ENCODE data around the gene SDCBP2. TPM values are rescaled to one million over a fixed set of nuclear protein-coding genes. Genes with fewer than 3 reads are reported as not detected.

SDCBP2 gene
- total and polyA plus RNA-seq, 2 donors (not counting 1 experiment from before 2014, with no cell fraction given) = 1.2 to 1.3 TPM

GRCh38 chr20:1301031-1301529 lies 27.9 kb downstream of the SDCBP2 start:
- no peak overlapping the region for H3K4me3 ChIP-seq (ENCODE audit: control extremely low read depth in 1 of 5, extremely low read depth in 1 of 5, insufficient read depth in 1 of 5, low read depth in 2 of 5, low read length in 4 of 5)
- H3K27ac ChIP-seq (ENCODE audit: low read length in 2 of 2) = no peak overlapping the region
- no peaks in the 10 kb centered on the region for H3K27me3 ChIP-seq (replicated peaks in 1 of 4; ENCODE audit: control extremely low read depth in 1 of 4, control insufficient read depth in 3 of 4, insufficient read depth in 4 of 4, low read length in 3 of 4)
- H3K9me3 Mint-ChIP-seq (ENCODE audit: insufficient read depth) = no peaks in the 10 kb centered on the region
- no peaks in the 10 kb centered on the region for H3K36me3 ChIP-seq (replicated peaks in 1 of 2; ENCODE audit: control extremely low read depth in 1 of 2, control insufficient read depth in 1 of 2, extremely low read depth in 1 of 2, insufficient read depth in 2 of 2, low read length in 1 of 2)
- H3K27ac Mint-ChIP-seq = no peak overlapping the region
- TF ChIP-seq EZH2 (IDR thresholded peaks at IDR 0.05; ENCODE audit: borderline replicate concordance, insufficient read depth, low read depth, low read length, poor library complexity, severe bottlenecking) (no peak), CTCF (IDR thresholded peaks at IDR 0.05) (no peak)
- no peak overlapping the region for H3K9ac ChIP-seq (ENCODE audit: low read length)
- no peaks in the 10 kb centered on the region for H3K9me3 ChIP-seq (ENCODE audit: control extremely low read depth in 1 of 3, control insufficient read depth in 2 of 3, insufficient read depth in 1 of 3, low read length in 2 of 3)
- ChIA-PET CTCF (no interaction called here), POLR2A (no interaction called here)
- intact Hi-C loops (cut with micrococcal nuclease) = no loop called here
- DNase-seq (no peak), ATAC-seq (ENCODE audit: low read depth) (no peak)
- no peaks in the 10 kb centered on the region for H3K27me3 Mint-ChIP-seq
- no peak overlapping the region for H3K4me3 Mint-ChIP-seq
- H3K4me1 Mint-ChIP-seq = no peaks in the 10 kb centered on the region
- WGBS (ENCODE audit: insufficient coverage) = no CpG with 5 or more reads among the region's 9 CpGs
- H3K4me1 ChIP-seq (ENCODE audit: control insufficient read depth in 2 of 2, insufficient read depth in 2 of 2, low read length in 2 of 2) = no peaks in the 10 kb centered on the region
- H3K4me2 ChIP-seq (replicated peaks; ENCODE audit: low read depth, low read length, poor library complexity, severe bottlenecking) = no peak overlapping the region
- H3K79me2 ChIP-seq (ENCODE audit: control insufficient read depth, insufficient read depth, low read length) = no peaks in the 10 kb centered on the region
- H2AFZ ChIP-seq (ENCODE audit: insufficient read depth, low read depth, low read length, poor library complexity, severe bottlenecking) = no peak overlapping the region
- H4K20me1 ChIP-seq (ENCODE audit: control insufficient read depth, insufficient read depth, low read length, poor library complexity, severe bottlenecking) = no peaks in the 10 kb centered on the region

GRCh38 chr20:1300083-1300840 lies 28.7 kb downstream of the SDCBP2 start:
- no peaks in the 10 kb centered on the region for H3K27me3 Mint-ChIP-seq
- 96% methylated on average over 14 of the region's 18 CpGs for WGBS (ENCODE audit: insufficient coverage)
- Histone ChIP-seq H4K20me1 (ENCODE audit: control insufficient read depth, insufficient read depth, low read length, poor library complexity, severe bottlenecking) (no peaks in the 10 kb centered on the region), H3K36me3 (replicated peaks in 1 of 2; ENCODE audit: control extremely low read depth in 1 of 2, control insufficient read depth in 1 of 2, extremely low read depth in 1 of 2, insufficient read depth in 2 of 2, low read length in 1 of 2) (no peaks in the 10 kb centered on the region), H3K4me2 (replicated peaks; ENCODE audit: low read depth, low read length, poor library complexity, severe bottlenecking) (no peak overlapping the region), H3K79me2 (ENCODE audit: control insufficient read depth, insufficient read depth, low read length) (no peaks in the 10 kb centered on the region), H3K27me3 (replicated peaks in 1 of 4; ENCODE audit: control extremely low read depth in 1 of 4, control insufficient read depth in 3 of 4, insufficient read depth in 4 of 4, low read length in 3 of 4) (no peaks in the 10 kb centered on the region), H3K4me1 (ENCODE audit: control insufficient read depth in 2 of 2, insufficient read depth in 2 of 2, low read length in 2 of 2) (no peaks in the 10 kb centered on the region), H2AFZ (ENCODE audit: insufficient read depth, low read depth, low read length, poor library complexity, severe bottlenecking) (no peak overlapping the region), H3K4me3 (ENCODE audit: control extremely low read depth in 1 of 5, extremely low read depth in 1 of 5, insufficient read depth in 1 of 5, low read depth in 2 of 5, low read length in 4 of 5) (no peak overlapping the region), H3K9ac (ENCODE audit: low read length) (no peak overlapping the region), H3K9me3 (ENCODE audit: control extremely low read depth in 1 of 3, control insufficient read depth in 2 of 3, insufficient read depth in 1 of 3, low read length in 2 of 3) (no peaks in the 10 kb centered on the region), H3K27ac (ENCODE audit: low read length in 2 of 2) (no peak overlapping the region)
- intact Hi-C loops (cut with micrococcal nuclease) = no loop called here
- CTCF ChIA-PET = no interaction called here
- no peak for ATAC-seq (ENCODE audit: low read depth)
- TF ChIP-seq EZH2 (IDR thresholded peaks at IDR 0.05; ENCODE audit: borderline replicate concordance, insufficient read depth, low read depth, low read length, poor library complexity, severe bottlenecking) (no peak), CTCF (IDR thresholded peaks at IDR 0.05) (no peak)
- POLR2A ChIA-PET = no interaction called here
- H3K4me3 Mint-ChIP-seq = no peak overlapping the region
- DNase-seq = no peak
- H3K4me1 Mint-ChIP-seq = no peaks in the 10 kb centered on the region
- H3K27ac Mint-ChIP-seq = no peak overlapping the region
- H3K9me3 Mint-ChIP-seq (ENCODE audit: insufficient read depth) = no peaks in the 10 kb centered on the region
